Liver (tissue), 3 donors: Measurements from ENCODE around the gene PLCB1.

Source experiments
- FOXA1 ChIP-seq: IDR thresholded peaks from 2 replicates; pipeline ENCODE4 v1.6.1; 2016; ENCODE audit warnings: antibody characterized with exemption
- HNF4A ChIP-seq, 2 donors: conservative IDR thresholded peaks; 2 replicates each; pipeline ENCODE4 v1.6.1; 2016; ENCODE audit warnings: antibody characterized with exemption in 2 of 2, mild to moderate bottlenecking in 2 of 2
- HNF4G ChIP-seq: IDR thresholded peaks from 2 replicates; pipeline ENCODE4 v1.6.1; 2016; ENCODE audit warnings: antibody characterized with exemption
- RAD21 ChIP-seq, 2 donors: IDR thresholded peaks; 2 replicates each; pipeline ENCODE4 v1.6.1; 2016; ENCODE audit warnings: antibody characterized with exemption in 2 of 2, mild to moderate bottlenecking in 2 of 2
- TAF1 ChIP-seq: conservative IDR thresholded peaks from 2 replicates; pipeline ENCODE4 v1.6.1; 2016; ENCODE audit warnings: antibody characterized with exemption, mild to moderate bottlenecking
- TF ChIP-seq, protein P1 (sequence below): fragments of 150-350 bp; IDR thresholded peaks from 2 replicates; pipeline ENCODE4 v1.5.1; 2017; ENCODE audit warnings: improper control_type of control experiment, low read depth, low read length; ENCODE audit not compliant: missing input control
- TF ChIP-seq, protein P2 (sequence below): IDR thresholded peaks from 2 replicates; pipeline ENCODE4 v1.6.1; 2016; ENCODE audit warnings: antibody characterized with exemption
- TF ChIP-seq, protein P3 (sequence below): IDR thresholded peaks from 2 replicates; pipeline ENCODE4 v1.6.1; 2016; ENCODE audit warnings: antibody characterized with exemption, mild to moderate bottlenecking
- donor health status: healthy.
- donor health status: healthy.

DNA sequence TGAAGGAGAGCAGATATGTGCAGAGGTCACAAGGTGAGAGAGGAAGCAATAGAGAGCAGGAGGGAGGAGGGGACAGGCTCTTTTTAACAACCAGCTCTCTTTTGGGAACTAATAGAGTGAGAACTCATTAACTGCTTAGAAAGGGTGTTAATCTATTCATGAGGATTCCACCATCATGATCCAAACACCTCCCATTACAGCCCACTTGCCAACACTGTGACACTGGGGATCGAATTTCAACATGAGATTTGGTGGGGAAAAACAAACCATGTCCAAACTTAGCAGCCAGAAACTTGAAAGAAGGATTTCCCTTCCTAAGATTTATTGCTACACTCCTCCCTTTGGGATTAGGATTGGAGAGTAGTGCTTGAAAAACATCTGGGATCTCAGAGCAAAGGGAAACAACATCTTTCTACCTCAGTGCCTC lies 801.3 kb downstream of the PLCB1 start:
- no peak for TF ChIP-seq TAF1
- TF ChIP-seq, protein P1, sequence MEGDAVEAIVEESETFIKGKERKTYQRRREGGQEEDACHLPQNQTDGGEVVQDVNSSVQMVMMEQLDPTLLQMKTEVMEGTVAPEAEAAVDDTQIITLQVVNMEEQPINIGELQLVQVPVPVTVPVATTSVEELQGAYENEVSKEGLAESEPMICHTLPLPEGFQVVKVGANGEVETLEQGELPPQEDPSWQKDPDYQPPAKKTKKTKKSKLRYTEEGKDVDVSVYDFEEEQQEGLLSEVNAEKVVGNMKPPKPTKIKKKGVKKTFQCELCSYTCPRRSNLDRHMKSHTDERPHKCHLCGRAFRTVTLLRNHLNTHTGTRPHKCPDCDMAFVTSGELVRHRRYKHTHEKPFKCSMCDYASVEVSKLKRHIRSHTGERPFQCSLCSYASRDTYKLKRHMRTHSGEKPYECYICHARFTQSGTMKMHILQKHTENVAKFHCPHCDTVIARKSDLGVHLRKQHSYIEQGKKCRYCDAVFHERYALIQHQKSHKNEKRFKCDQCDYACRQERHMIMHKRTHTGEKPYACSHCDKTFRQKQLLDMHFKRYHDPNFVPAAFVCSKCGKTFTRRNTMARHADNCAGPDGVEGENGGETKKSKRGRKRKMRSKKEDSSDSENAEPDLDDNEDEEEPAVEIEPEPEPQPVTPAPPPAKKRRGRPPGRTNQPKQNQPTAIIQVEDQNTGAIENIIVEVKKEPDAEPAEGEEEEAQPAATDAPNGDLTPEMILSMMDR = no peak
- TF ChIP-seq, protein P2, sequence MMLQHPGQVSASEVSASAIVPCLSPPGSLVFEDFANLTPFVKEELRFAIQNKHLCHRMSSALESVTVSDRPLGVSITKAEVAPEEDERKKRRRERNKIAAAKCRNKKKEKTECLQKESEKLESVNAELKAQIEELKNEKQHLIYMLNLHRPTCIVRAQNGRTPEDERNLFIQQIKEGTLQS = no peak
- no peak for TF ChIP-seq HNF4G
- TF ChIP-seq, protein P3, sequence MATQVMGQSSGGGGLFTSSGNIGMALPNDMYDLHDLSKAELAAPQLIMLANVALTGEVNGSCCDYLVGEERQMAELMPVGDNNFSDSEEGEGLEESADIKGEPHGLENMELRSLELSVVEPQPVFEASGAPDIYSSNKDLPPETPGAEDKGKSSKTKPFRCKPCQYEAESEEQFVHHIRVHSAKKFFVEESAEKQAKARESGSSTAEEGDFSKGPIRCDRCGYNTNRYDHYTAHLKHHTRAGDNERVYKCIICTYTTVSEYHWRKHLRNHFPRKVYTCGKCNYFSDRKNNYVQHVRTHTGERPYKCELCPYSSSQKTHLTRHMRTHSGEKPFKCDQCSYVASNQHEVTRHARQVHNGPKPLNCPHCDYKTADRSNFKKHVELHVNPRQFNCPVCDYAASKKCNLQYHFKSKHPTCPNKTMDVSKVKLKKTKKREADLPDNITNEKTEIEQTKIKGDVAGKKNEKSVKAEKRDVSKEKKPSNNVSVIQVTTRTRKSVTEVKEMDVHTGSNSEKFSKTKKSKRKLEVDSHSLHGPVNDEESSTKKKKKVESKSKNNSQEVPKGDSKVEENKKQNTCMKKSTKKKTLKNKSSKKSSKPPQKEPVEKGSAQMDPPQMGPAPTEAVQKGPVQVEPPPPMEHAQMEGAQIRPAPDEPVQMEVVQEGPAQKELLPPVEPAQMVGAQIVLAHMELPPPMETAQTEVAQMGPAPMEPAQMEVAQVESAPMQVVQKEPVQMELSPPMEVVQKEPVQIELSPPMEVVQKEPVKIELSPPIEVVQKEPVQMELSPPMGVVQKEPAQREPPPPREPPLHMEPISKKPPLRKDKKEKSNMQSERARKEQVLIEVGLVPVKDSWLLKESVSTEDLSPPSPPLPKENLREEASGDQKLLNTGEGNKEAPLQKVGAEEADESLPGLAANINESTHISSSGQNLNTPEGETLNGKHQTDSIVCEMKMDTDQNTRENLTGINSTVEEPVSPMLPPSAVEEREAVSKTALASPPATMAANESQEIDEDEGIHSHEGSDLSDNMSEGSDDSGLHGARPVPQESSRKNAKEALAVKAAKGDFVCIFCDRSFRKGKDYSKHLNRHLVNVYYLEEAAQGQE = no peak
- no peak for TF ChIP-seq FOXA1
- TF ChIP-seq RAD21 (IDR thresholded peaks at IDR 0.05) = no peak
- no peak for TF ChIP-seq HNF4A (conservative IDR thresholded peaks at IDR 0.05)
